Gastrocnemius medialis (tissue), 4 donors: ENCODE measurements around the gene TDRD12. TPM values are rescaled to one million over a fixed set of nuclear protein-coding genes. Genes with fewer than 3 reads are reported as not detected.

Experiments
- ATAC-seq, 2 donors: fragments of 150-250 bp; one replicate each; pipeline ENCODE4 v1.9.1; 2016
- DNase-seq, 2 donors: peaks; one replicate each; pipeline ENCODE4 v3.0.0-alpha.2; 2019
- H3K27ac ChIP-seq, 4 donors: fragments of 200-600 bp; sonication (generic); 1 replicate in 1 of 4; 2 replicates in 3 of 4; pipeline ENCODE4 v1.5.1; 2016 to 2018; ENCODE audit warnings: mild to moderate bottlenecking in 2 of 4, moderate library complexity in 1 of 4
- H3K27me3 ChIP-seq, 3 donors: fragments of 200-600 bp; sonication (generic) in 2 of 3; 1 replicate in 1 of 3; 2 replicates in 2 of 3; pipeline versions ENCODE4 v1.5.1 to v1.6.0; 2016 to 2019; ENCODE audit warnings: mild to moderate bottlenecking in 1 of 3, moderate library complexity in 1 of 3
- H3K36me3 ChIP-seq, 2 donors: fragments of 200-600 bp; sonication (generic) in 1 of 2; one replicate each; pipeline ENCODE4 v1.5.1; 2017 to 2018
- H3K4me1 ChIP-seq, 2 donors: fragments of 200-600 bp; sonication (generic) in 1 of 2; one replicate each; pipeline ENCODE4 v1.5.1; 2016 to 2017; ENCODE audit warnings: mild to moderate bottlenecking in 2 of 2
- H3K4me3 ChIP-seq, 4 donors: fragments of 200-600 bp; sonication (generic) in 3 of 4; 1 replicate in 1 of 4; 2 replicates in 3 of 4; pipeline ENCODE4 v1.5.1; 2016 to 2019; ENCODE audit warnings: mild to moderate bottlenecking in 2 of 4
- H3K9me3 ChIP-seq, 3 donors: fragments of 200-600 bp; sonication (generic) in 2 of 3; 1 replicate in 1 of 3; 2 replicates in 2 of 3; pipeline ENCODE4 v1.5.1; 2016 to 2019
- POLR2A ChIP-seq, 2 donors: fragments of 450-650 bp; IDR thresholded peaks; one replicate each; pipeline ENCODE4 v1.6.1; 2017; ENCODE audit warnings: antibody characterized with exemption in 2 of 2, mild to moderate bottlenecking in 2 of 2, moderate library complexity in 2 of 2
- in situ Hi-C, 4 donors: fragments of 200-750 bp; cut with MboI; loops; one replicate each; pipeline versions ENCODE4 v1.15.0 to v1.8.0; 2017; ENCODE audit warnings: low sequenced_read_pairs in 4 of 4
- intact Hi-C: fragments of 100-400 bp; cut with DNase I; formaldehyde crosslinking; loops from one replicate; pipeline ENCODE4 v1.15.1; 2023; ENCODE audit warnings: low total_unique reads
- total RNA-seq, 4 donors: library from RNA; depleted of rRNA; stranded (reverse); fragments of >200 nt; gene quantifications; one replicate each; pipeline versions ENCODE4 v1.1.0 to v1.2.3, GENCODE V29; 2016
- TF ChIP-seq, protein P1 (sequence below), 5 experiments: fragments of 450-650 bp in 3 of 5; fragments of 200-600 bp in 2 of 5; sonication (generic) in 2 of 5; IDR thresholded peaks in 4 of 5; conservative IDR thresholded peaks in 1 of 5; 1 replicate in 4 of 5; 2 replicates in 1 of 5; pipeline ENCODE4 v1.5.1; 2016 to 2019; ENCODE audit warnings: antibody characterized with exemption in 5 of 5, mild to moderate bottlenecking in 3 of 5, moderate library complexity in 3 of 5

Gene TDRD12
- total RNA-seq, 4 donors from 2014 or later: 0.10 to 1.0 (median 0.37) TPM

- H3K27me3 ChIP-seq: no peaks in the 10 kb centered on the region
- TF ChIP-seq, protein P1, sequence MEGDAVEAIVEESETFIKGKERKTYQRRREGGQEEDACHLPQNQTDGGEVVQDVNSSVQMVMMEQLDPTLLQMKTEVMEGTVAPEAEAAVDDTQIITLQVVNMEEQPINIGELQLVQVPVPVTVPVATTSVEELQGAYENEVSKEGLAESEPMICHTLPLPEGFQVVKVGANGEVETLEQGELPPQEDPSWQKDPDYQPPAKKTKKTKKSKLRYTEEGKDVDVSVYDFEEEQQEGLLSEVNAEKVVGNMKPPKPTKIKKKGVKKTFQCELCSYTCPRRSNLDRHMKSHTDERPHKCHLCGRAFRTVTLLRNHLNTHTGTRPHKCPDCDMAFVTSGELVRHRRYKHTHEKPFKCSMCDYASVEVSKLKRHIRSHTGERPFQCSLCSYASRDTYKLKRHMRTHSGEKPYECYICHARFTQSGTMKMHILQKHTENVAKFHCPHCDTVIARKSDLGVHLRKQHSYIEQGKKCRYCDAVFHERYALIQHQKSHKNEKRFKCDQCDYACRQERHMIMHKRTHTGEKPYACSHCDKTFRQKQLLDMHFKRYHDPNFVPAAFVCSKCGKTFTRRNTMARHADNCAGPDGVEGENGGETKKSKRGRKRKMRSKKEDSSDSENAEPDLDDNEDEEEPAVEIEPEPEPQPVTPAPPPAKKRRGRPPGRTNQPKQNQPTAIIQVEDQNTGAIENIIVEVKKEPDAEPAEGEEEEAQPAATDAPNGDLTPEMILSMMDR (IDR thresholded peaks at IDR 0.05 in 4 of 5, conservative IDR thresholded peaks at IDR 0.05 in 1 of 5): no peak
- no peak for TF ChIP-seq POLR2A (IDR thresholded peaks at IDR 0.05)
- DNase-seq (no peak), ATAC-seq (no peak)
- in situ Hi-C loops: loop anchor here in 1 of 4 donors (25.0 kb wide), 1 partner anchor 320 kb away; no protein-coding TSS in a partner anchor
- H3K4me3 ChIP-seq: no peak overlapping the region
- intact Hi-C loops: no loop called here
- peak overlapping the region in 2 of 4 donors; percentile 33 to 50 for H3K27ac ChIP-seq
- H3K4me1 ChIP-seq: peaks cover 5 to 6% of the 10 kb centered on the region in 2 donors
- no peaks in the 10 kb centered on the region for H3K9me3 ChIP-seq
- H3K36me3 ChIP-seq: no peaks in the 10 kb centered on the region
Observed at GRCh38 chr19:32682317-32682716, 37.2 kb upstream of the TDRD12 start.

GRCh38 chr19:32686847-32687475, 32.6 kb upstream of the TDRD12 start:
- H3K36me3 ChIP-seq: no peaks in the 10 kb centered on the region
- TF ChIP-seq, protein P1 (IDR thresholded peaks at IDR 0.05 in 4 of 5, conservative IDR thresholded peaks at IDR 0.05 in 1 of 5): no peak
- no peak for TF ChIP-seq POLR2A (IDR thresholded peaks at IDR 0.05)
- no peak for DNase-seq
- in situ Hi-C loops (loop anchor here in 1 of 4 donors (25.0 kb wide), 1 partner anchor 325 kb away; no protein-coding TSS in a partner anchor), intact Hi-C loops (no loop called here)
- H3K4me3 ChIP-seq: no peak overlapping the region
- no peaks in the 10 kb centered on the region for H3K9me3 ChIP-seq
- H3K27ac ChIP-seq: no peak overlapping the region
- no peaks in the 10 kb centered on the region for H3K27me3 ChIP-seq
- no peak for ATAC-seq
- H3K4me1 ChIP-seq: peaks cover 11 to 16% of the 10 kb centered on the region in 2 donors

- in situ Hi-C loops (loop anchor here in 1 of 4 donors (25.0 kb wide), 1 partner anchor 325 kb away; no protein-coding TSS in a partner anchor), intact Hi-C loops (no loop called here)
- DNase-seq: no peak
- ATAC-seq: no peak
- H3K4me3 ChIP-seq: no peak overlapping the region
- no peaks in the 10 kb centered on the region for H3K36me3 ChIP-seq
- peaks cover 13 to 20% of the 10 kb centered on the region in 2 donors for H3K4me1 ChIP-seq
- no peak overlapping the region for H3K27ac ChIP-seq
- H3K9me3 ChIP-seq: no peaks in the 10 kb centered on the region
- no peaks in the 10 kb centered on the region for H3K27me3 ChIP-seq
- no peak for TF ChIP-seq POLR2A (IDR thresholded peaks at IDR 0.05)
- TF ChIP-seq, protein P1 (IDR thresholded peaks at IDR 0.05 in 4 of 5, conservative IDR thresholded peaks at IDR 0.05 in 1 of 5): no peak
Observed at GRCh38 chr19:32687681-32688080, 31.9 kb upstream of the TDRD12 start.

GRCh38 chr19:32688311-32688710, 31.3 kb upstream of the TDRD12 start:
- Histone ChIP-seq H3K36me3 (no peaks in the 10 kb centered on the region), H3K27ac (peak overlapping the region in 1 of 4 donors; percentile 47), H3K27me3 (no peaks in the 10 kb centered on the region), H3K4me1 (peaks cover 19 to 26% of the 10 kb centered on the region in 2 donors), H3K4me3 (no peak overlapping the region), H3K9me3 (no peaks in the 10 kb centered on the region)
- in situ Hi-C loops: loop anchor here in 1 of 4 donors (25.0 kb wide), 1 partner anchor 326 kb away; no protein-coding TSS in a partner anchor
- intact Hi-C loops: no loop called here
- TF ChIP-seq, protein P1 (IDR thresholded peaks at IDR 0.05 in 4 of 5, conservative IDR thresholded peaks at IDR 0.05 in 1 of 5): no peak
- TF ChIP-seq POLR2A (IDR thresholded peaks at IDR 0.05): no peak
- ATAC-seq (no peak), DNase-seq (no peak)
